Astrocyte of the cerebellum (primary cell): ENCODE results near the gene SMIM3.

ENCODE experiments used
- DNase-seq: peaks from one replicate; pipeline ENCODE4 v3.0.0-alpha.2; 2011; ENCODE audit warnings: low read depth
- H3K4me3 ChIP-seq: 2 replicates; pipeline ENCODE4 v1.5.1; 2011; ENCODE audit warnings: mild to moderate bottlenecking, low read depth, low read length, moderate library complexity
- CTCF ChIP-seq: IDR thresholded peaks from 2 replicates; pipeline ENCODE4 v1.5.1; 2012; ENCODE audit warnings: low read length, low read depth, moderate library complexity, mild to moderate bottlenecking; ENCODE audit errors: missing control alignments
- in situ Hi-C: cut with HindIII; loops from 2 replicates; pipeline ENCODE4 v1.10.0; 2017; ENCODE audit warnings: low sequenced_read_pairs

The SMIM3 gene

GRCh38 chr5:150779397-150780186, 1.0 kb downstream of the SMIM3 start:
- no peak for DNase-seq
- in situ Hi-C loops: no loop called here
- H3K4me3 ChIP-seq: peak overlapping the region; percentile 78
- no peak for TF ChIP-seq CTCF

DNA sequence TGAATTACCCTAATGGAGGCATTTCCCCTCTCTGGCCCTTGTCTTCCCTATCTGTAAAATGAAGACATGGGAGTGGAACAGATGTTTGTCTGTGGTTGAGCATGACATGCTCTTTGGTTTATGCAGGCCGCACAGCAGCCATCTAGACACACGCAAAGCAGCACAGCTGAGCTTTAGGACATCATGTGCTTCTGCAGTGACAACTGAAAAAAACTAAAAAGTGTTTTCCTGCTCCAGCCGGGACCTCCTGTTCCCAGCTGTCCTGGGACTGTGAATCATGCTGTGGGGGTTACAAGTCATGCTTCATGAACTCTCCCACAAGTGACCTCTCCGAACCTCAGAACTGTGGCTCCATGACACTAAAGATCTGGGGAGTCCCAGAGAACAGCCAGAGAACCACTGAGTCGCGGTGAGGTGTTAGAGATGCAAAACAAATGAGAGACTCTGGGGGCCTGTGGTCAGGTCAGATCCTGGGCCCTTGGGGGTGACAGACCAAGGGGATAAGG, 1.7 kb downstream of the SMIM3 start:
- DNase-seq: no peak
- peak overlapping the region; percentile 78 for H3K4me3 ChIP-seq
- in situ Hi-C loops: no loop called here
- TF ChIP-seq CTCF: no peak

GRCh38 chr5:150780816-150781221, 2.3 kb downstream of the SMIM3 start:
- DNase-seq: no peak
- H3K4me3 ChIP-seq: peak overlapping the region; percentile 78

DNA sequence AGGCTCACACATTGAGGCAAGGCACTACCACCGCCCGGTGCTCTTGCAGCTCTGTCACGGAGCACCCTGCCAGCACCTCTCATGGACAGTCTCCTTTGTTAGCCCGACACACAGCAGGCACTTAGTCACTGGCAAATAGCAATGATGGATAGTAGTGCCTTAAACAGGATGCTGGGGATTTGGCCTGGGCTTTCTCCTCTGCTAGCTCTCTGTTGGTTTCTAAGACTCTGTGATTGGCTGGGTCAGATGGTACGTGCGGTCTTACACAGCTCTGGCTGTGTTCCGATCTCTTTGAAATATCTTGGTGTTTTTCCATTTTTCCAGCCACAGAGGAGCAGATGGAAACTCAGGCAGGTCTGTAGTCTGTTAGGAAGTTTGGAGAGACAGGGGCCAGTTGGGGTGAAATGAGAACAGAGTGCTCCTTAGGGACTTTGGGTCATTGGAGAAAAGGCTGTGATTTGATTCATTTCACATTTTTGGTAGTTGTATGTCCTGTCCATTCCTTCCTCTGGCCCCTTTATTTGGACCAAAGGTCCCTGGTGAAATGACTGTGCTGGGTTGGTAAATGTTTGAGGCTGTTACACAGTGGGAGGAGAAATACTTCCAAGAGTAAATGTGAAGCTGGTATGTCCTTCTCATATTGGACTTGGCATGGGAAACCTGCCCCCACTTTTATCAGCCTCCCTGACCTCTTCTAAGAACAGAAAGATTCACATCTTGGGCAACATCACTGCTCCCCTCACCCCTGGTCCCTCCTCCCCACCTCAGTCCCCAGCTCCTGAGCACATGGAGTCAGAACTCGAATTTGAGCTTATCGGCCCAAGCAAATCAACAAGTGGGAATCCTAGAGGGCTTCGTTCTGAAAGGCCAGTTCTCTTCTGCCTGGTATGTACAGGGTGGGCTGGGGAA, 3.4 kb downstream of the SMIM3 start:
- TF ChIP-seq CTCF: no peak
- in situ Hi-C loops: no loop called here
- H3K4me3 ChIP-seq: peak overlapping the region; percentile 78
- DNase-seq: peak; percentile 91

More at GRCh38 chr5:150780816-150781221, 2.3 kb downstream of the SMIM3 start:
- in situ Hi-C loops: no loop called here
- TF ChIP-seq CTCF: no peak

DNA sequence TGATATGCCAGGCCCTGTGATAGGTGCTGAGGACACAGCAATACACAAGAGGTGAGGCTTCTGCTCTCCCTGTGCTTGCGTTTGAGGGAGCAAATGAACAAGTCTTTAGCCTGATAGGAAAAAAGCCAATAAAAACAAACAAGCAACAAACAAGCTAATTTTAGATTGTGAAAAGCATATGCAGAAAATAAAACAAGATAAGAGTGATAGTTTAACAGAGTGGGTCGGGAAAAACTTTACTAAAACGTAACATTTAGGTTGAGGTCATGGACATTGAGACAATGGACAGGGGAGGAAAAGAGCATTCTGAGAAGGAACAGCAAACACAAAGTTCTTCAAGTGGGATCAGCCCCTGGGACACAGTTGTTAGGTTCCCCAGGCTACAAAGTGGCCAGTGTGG, 4.3 kb downstream of the SMIM3 start:
- no peak for TF ChIP-seq CTCF
- no peak for DNase-seq
- in situ Hi-C loops: no loop called here
- H3K4me3 ChIP-seq: no peak overlapping the region

DNA sequence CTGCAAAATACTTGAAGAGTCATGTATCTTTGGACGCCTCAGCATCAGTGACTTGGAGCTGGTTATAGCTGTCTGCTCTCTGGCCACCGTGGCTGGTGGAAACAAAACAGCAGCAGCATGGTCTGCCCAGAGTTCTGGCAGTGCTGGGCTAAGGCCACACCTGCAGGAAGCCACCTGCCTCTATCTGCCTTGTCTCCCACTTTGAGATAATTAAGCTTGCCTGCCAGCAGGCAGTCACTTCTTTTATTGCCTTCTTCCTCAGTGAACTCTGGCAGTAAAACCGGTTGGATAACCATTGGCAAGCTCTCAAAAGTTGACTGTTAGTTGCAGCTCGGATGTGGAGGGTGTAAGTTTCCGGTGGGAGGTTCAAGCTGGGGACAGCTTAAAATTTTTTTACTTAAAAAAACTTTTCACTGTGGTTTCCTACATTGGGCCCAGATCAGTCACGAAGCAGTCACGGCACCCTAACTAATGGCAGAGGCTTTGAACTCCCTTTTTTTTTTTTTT, 4.9 kb downstream of the SMIM3 start:
- no peak overlapping the region for H3K4me3 ChIP-seq
- TF ChIP-seq CTCF: no peak
- in situ Hi-C loops: no loop called here

More for the DNA sequence above, 4.9 kb downstream of the SMIM3 start:
- peak; percentile 86 for DNase-seq
